Glomerular visceral epithelial cell (primary cell): ENCODE results near the gene MAP4K2.
A peak's percentile ranks its signal among the peaks of the same experiment; 100 is the strongest.
"Not testable (repeated sequence)": the region's sequence is repeated elsewhere in the genome, so short reads cannot be mapped to it uniquely, and the experiment has no call there.

Experiments used
- DNase-seq: peaks from one replicate; pipeline ENCODE4 v3.0.0-alpha.2; 2016; ENCODE audit errors: extremely low spot score

MAP4K2 gene

GRCh38 chr11:64838600-64839334, 35.8 kb upstream of the MAP4K2 start:
- no peak for DNase-seq

GRCh38 chr11:64837887-64838351, 34.9 kb upstream of the MAP4K2 start:
- no peak for DNase-seq

- DNase-seq, result no peak
Measured at GRCh38 chr11:64836448-64837072, 33.5 kb upstream of the MAP4K2 start.

GRCh38 chr11:64835616-64836447, 32.8 kb upstream of the MAP4K2 start:
- DNase-seq, result no peak

- DNase-seq, result peak; percentile 86
Measured at GRCh38 chr11:64834723-64835615, 32.0 kb upstream of the MAP4K2 start.

GRCh38 chr11:64834031-64834722, 31.2 kb upstream of the MAP4K2 start:
- DNase-seq, result no peak

- DNase-seq, result no peak
Measured at GRCh38 chr11:64833509-64833908, 30.5 kb upstream of the MAP4K2 start.

- DNase-seq, result no peak
Measured at GRCh38 chr11:64833198-64833502, 30.1 kb upstream of the MAP4K2 start.

GRCh38 chr11:64832467-64833197, 29.6 kb upstream of the MAP4K2 start:
- DNase-seq, result no peak

GRCh38 chr11:64831411-64831891, 28.4 kb upstream of the MAP4K2 start:
- DNase-seq, result no peak

- no peak for DNase-seq
Measured at GRCh38 chr11:64829536-64830251, 26.7 kb upstream of the MAP4K2 start.

- DNase-seq, result no peak
Measured at GRCh38 chr11:64827451-64827839, 24.4 kb upstream of the MAP4K2 start.

GRCh38 chr11:64826578-64827450, 23.8 kb upstream of the MAP4K2 start:
- DNase-seq, result no peak

- no peak for DNase-seq
Measured at GRCh38 chr11:64826062-64826461, 23.0 kb upstream of the MAP4K2 start.

- DNase-seq, result no peak
Measured at GRCh38 chr11:64823568-64824119, 20.6 kb upstream of the MAP4K2 start.

- DNase-seq, result no peak
Measured at GRCh38 chr11:64817476-64817875, 14.5 kb upstream of the MAP4K2 start.

GRCh38 chr11:64815433-64815832, 12.4 kb upstream of the MAP4K2 start:
- not testable (repeated sequence) for DNase-seq

GRCh38 chr11:64814712-64815187, 11.7 kb upstream of the MAP4K2 start:
- no peak for DNase-seq
